Colonic mucosa (tissue), 4 donors: ENCODE measurements around the gene SERPING1. TPM values are rescaled to one million over a fixed set of nuclear protein-coding genes. Genes with fewer than 3 reads are reported as not detected.

Experiments used
- DNase-seq: peaks from one replicate; pipeline ENCODE4 v3.0.0-alpha.2; 2020
- H3K27ac ChIP-seq: fragments of 200-600 bp; one replicate; pipeline ENCODE4 v1.8.0; 2021
- H3K27me3 ChIP-seq: fragments of 200-600 bp; one replicate; pipeline ENCODE4 v1.8.0; 2021
- H3K36me3 ChIP-seq: fragments of 200-600 bp; one replicate; pipeline ENCODE4 v1.8.0; 2021
- H3K4me1 ChIP-seq: fragments of 200-600 bp; one replicate; pipeline ENCODE4 v1.8.0; 2021; ENCODE audit warnings: mild to moderate bottlenecking
- H3K4me3 ChIP-seq: fragments of 200-600 bp; one replicate; pipeline ENCODE4 v1.8.0; 2021
- H3K9ac ChIP-seq, 2 donors: one replicate each; pipeline ENCODE4 v1.7.0; 2013; ENCODE audit warnings: control low read depth in 2 of 2, low read depth in 2 of 2, low read length in 2 of 2
- H3K9me3 ChIP-seq: fragments of 200-600 bp; one replicate; pipeline ENCODE4 v1.8.0; 2021
- CTCF ChIP-seq: fragments of 200-600 bp; IDR thresholded peaks from one replicate; pipeline ENCODE4 v1.8.0; 2022; ENCODE audit warnings: antibody characterized with exemption, mild to moderate bottlenecking
- intact Hi-C: fragments of 100-400 bp; cut with DNase I; formaldehyde crosslinking; loops from one replicate; pipeline ENCODE4 v1.14.1; 2022
- total RNA-seq, 2 donors: library from RNA; stranded (reverse); fragmentation: NEBNext Ultra II Directional in 1 of 2; extraction: Animal tissue kit (Norgen Biotek cat#: 25700) in 1 of 2; gene quantifications; one replicate each; pipeline ENCODE4 v1.2.1, GENCODE V29; 2021
- donor health status: healthy.
- donor health status: DM: no; HTN: no; CAD: no.
- donor health status: DM: no; HTN: no; CAD: no.

The SERPING1 gene
- total RNA-seq, 2 donors from 2014 or later, result 18.7 to 57.5 TPM

- Histone ChIP-seq H3K4me3 (no peak overlapping the region), H3K36me3 (no peaks in the 10 kb centered on the region), H3K27me3 (no peaks in the 10 kb centered on the region), H3K27ac (no peak overlapping the region), H3K4me1 (no peaks in the 10 kb centered on the region), H3K9ac (no peak overlapping the region), H3K9me3 (no peaks in the 10 kb centered on the region)
- intact Hi-C loops, result no loop called here
- no peak for TF ChIP-seq CTCF
- DNase-seq, result no peak
Measured at GRCh38 chr11:57605028-57605420, 7.5 kb downstream of the SERPING1 start.

- no peak for DNase-seq
- Histone ChIP-seq H3K4me1 (no peaks in the 10 kb centered on the region), H3K9ac (no peak overlapping the region), H3K27ac (no peak overlapping the region), H3K27me3 (no peaks in the 10 kb centered on the region), H3K36me3 (no peaks in the 10 kb centered on the region), H3K9me3 (no peaks in the 10 kb centered on the region), H3K4me3 (no peak overlapping the region)
- intact Hi-C loops, result no loop called here
- TF ChIP-seq CTCF, result no peak
Measured at GRCh38 chr11:57610170-57610569, 12.7 kb downstream of the SERPING1 start.

GRCh38 chr11:57614234-57614772 is 16.8 kb downstream of the SERPING1 start:
- H3K36me3 ChIP-seq, result no peaks in the 10 kb centered on the region

GRCh38 chr11:57615308-57615707 is 17.8 kb downstream of the SERPING1 start:
- Histone ChIP-seq H3K4me3 (no peak overlapping the region), H3K27ac (no peak overlapping the region), H3K27me3 (no peaks in the 10 kb centered on the region), H3K9ac (no peak overlapping the region), H3K9me3 (no peaks in the 10 kb centered on the region), H3K4me1 (no peaks in the 10 kb centered on the region), H3K36me3 (no peaks in the 10 kb centered on the region)
- no peak for TF ChIP-seq CTCF
- intact Hi-C loops, result no loop called here
- no peak for DNase-seq

More at GRCh38 chr11:57614234-57614772, 16.8 kb downstream of the SERPING1 start:
- Histone ChIP-seq H3K27me3 (no peaks in the 10 kb centered on the region), H3K27ac (no peak overlapping the region), H3K9me3 (no peaks in the 10 kb centered on the region), H3K4me1 (no peaks in the 10 kb centered on the region), H3K9ac (no peak overlapping the region), H3K4me3 (no peak overlapping the region)
- intact Hi-C loops, result no loop called here
- DNase-seq, result no peak
- no peak for TF ChIP-seq CTCF

GRCh38 chr11:57616595-57616994 is 19.1 kb downstream of the SERPING1 start:
- Histone ChIP-seq H3K4me3 (no peak overlapping the region), H3K36me3 (no peaks in the 10 kb centered on the region), H3K9me3 (no peaks in the 10 kb centered on the region), H3K4me1 (no peaks in the 10 kb centered on the region), H3K27ac (no peak overlapping the region), H3K27me3 (no peaks in the 10 kb centered on the region), H3K9ac (no peak overlapping the region)
- no peak for DNase-seq
- no peak for TF ChIP-seq CTCF
- intact Hi-C loops, result no loop called here
